Activated CD4-positive, alpha-beta T cell treated with anti-CD3 and anti-CD28 coated beads, Interleukin-2, amount 50 U/mL, for 16 hours (primary cell): Measurements from ENCODE around the gene TRIP6.

Experiments
- DNase-seq: peaks from one replicate; pipeline ENCODE4 v3.0.0-alpha.2; 2020

TRIP6 gene

DNA sequence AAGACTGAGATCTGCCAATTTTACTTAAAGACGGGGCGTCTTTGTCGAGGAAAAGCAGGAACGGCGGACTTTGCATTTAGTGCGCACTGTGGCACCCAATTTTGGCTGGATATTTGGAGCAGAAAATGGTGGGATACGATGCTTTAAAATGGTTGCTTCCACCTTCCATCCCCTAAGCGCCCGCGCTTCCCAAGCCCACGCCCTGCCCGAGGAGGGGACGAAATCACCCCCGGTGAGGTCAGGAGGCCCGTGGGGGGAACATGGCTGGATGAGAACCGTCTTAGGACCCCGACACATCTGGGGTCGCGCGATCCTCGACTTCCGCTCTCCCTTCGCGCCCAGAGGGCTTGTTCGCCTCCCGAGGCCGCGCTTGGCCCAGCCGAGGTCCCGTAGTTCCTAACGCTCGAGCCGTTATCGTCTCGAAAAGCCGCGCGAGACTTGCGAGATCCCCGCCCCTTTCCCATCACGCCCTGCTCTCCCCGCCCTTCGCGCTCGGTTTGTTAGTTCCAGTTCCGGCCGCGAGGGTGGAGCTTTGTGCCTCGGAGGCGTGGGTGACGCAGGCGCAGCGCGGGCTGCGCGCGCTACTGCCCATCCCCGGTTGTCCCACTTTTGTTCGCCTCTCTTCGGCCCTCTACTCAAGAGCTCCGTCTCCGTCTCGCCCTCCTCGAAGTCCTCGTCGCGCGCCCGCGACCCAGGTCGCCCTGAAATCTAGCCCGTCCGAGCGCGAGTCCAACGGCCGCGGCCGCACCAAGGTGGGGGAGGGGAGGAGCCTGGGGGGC, 7.6 kb downstream of the TRIP6 start, which contains the start of gene SRRT:
TSS of gene SRRT (plus strand) at position 527 of the 779 bp plus-strand sequence. CDS start 488 bp downstream, outside the sequence.
- DNase-seq: peak; percentile 99

DNA sequence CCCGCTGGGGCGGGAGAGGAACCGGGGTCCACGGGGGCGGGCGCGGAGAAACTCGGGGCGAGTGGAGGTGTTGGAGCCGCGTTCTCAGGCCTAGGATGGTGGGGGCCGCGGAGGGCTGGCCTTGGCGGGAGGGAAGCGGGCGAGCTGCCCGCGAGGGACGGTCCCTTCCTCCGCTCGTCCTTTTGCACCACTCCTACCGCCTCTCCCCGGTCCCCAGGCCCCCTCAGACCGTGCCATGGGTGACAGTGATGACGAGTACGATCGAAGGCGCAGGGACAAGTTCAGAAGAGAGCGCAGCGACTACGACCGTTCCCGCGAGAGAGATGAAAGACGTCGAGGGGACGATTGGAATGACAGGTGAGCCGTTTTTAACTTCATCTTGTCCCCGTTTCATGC, 8.2 kb downstream of the TRIP6 start:
- peak; percentile 35 for DNase-seq

DNA sequence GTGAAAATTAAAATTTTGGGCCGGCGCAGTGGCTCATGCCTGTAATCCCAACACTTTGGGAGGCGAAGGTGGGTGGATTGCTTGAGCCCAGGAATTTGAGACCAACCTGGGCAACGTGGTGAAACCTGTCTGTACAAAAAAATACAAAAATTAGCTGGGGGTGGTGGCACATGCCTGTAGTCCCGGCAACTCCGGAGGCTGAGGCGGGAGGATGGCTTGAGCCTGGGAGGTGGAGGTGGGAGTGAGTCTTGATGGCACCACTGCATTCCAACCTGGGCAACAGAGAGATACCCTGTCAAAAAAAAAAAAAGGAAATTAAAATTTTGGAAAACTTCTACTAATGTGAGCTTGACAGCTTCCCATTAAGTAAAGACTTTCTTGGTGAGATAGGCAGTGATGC, 10.8 kb downstream of the TRIP6 start:
- no peak for DNase-seq

DNA sequence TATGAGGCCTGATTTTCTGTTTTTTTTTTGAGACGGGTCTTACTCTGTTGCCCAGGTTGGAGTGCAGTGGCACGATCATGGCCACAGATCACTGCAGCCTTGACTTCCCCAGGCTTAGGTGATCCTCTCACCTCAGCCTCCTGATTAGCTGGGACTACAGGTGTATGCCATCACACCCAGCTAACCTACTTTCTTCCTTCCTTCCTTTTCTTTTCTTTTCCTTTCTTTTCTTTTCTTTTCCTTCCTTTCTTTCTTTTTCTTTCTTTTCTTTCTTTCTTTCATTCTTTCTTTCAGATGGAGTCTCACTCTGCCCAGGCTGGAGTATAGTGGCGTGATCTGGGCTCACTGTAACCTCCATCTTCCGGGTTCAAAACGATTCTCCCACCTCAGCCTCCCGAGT, 11.5 kb downstream of the TRIP6 start:
- no peak for DNase-seq

DNA sequence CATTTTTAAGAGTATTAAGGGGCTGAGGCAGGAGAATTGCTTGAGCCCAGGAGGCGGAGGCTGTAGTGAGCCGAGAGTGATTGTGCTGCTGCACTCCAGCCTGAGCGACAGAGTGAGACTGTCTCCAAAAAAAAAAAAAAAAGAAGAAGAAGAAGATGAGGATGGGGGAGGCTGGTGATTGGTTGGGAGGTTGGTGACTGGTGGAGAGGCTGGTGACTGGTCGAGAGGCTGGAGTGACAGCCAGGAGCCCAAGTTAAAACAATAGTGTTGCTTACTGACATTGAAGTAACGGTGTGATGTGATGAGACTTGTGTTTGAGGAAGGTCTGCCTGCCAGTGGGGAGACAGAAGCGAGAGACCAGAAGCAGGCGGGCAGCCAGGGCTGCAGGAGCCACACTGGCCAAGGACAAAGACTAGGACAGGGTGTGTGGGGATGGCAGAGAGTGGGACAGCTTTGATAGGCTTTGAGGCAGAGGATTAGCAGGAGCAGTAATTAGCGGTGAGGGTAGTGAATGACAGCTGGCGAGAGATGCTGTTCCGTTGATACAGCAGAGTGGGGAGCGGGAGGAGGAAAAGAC, 12.6 kb downstream of the TRIP6 start:
- no peak for DNase-seq

DNA sequence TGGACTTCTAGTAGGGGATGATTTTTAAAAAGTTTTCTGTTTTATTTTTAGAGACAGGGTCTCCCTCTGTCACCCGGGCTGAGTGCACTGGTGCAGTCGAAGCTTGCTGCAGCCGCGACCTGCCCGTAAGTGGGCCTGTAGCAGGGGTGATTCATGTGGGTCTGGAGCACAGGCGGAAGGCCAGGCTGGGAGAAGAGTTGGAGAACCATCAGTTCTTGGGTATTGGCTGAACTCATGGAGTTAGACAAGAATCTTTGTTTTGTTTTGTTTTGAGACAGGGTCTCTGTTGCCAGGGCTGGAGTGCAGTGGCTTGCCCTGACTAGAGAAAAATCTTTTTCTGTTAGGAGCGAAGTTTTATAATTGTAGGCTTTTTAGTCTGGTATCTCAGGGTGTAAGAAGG, 13.5 kb downstream of the TRIP6 start:
- DNase-seq: no peak

DNA sequence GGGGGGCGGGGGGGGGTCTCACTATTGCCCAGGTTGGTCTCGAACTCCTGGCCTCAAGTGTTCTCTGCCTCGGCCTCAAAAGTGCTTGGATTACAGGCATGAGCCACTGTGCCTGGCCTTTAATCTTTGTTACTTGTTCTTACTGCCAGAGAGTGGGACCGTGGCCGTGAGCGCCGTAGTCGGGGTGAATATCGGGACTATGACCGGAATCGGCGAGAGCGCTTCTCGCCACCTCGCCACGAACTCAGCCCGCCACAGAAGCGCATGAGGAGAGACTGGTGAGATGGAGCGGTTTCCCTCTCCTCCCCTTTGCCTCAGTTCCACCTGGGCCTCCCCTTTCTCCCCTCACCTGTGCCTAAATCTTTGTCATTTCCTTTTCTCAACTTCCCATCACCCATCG, 13.9 kb downstream of the TRIP6 start:
- DNase-seq: no peak

DNA sequence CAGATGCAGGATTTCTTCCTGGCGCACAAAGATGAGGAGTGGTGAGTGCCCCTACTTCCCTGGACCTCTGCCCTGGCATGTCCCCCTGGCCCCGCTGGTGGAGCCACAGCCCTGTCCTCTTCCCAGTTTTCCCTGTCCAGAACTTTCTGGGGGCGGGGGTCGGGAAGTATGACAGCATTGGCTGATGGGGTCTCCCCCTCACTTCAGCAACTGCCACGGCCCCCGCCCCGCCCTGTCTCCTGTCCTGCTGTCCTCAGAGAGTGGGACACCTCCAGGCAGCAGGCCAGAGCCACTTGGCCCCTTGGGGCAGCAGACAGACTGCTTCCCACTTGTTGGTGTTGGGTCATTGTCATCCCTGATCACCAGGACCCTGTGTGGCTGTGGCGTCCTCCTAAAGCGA, 15.0 kb downstream of the TRIP6 start:
- no peak for DNase-seq

DNA sequence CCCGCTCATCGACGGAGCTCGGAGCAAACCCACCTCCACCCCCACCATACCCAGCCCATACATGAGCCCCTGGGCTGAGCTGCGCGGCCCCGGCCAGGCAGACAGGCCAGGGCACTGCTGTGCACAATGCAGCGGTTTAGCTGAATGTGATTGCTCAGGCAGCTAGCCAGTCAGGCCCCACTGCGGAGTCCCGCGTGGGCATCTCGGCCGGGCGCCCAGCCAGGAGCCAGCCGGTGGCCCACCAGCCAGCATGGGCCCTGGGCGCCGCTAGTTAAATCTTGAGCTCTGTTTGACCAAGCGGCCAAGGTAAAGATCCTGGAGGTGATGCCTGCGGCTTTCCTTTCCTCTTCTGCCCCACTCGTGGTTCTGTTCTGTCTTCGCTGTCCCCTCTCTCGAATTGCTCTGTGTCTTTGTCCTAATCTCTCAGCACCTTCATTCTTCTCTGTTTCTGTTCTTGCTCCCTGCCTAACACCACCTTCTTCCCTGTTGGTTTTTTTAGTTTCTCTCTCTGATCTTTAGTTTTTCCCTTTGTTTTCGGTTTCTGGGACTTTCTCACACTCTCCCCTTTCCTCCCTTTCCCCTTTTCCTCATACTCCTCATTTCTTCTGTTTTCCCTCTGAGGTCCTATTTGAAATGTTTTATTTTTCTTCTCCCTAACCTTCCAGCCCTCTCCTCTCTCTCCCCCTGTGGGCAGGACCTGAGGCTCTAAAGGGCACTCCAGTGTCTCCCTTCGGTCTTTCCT, 15.8 kb downstream of the TRIP6 start:
- DNase-seq: no peak

DNA sequence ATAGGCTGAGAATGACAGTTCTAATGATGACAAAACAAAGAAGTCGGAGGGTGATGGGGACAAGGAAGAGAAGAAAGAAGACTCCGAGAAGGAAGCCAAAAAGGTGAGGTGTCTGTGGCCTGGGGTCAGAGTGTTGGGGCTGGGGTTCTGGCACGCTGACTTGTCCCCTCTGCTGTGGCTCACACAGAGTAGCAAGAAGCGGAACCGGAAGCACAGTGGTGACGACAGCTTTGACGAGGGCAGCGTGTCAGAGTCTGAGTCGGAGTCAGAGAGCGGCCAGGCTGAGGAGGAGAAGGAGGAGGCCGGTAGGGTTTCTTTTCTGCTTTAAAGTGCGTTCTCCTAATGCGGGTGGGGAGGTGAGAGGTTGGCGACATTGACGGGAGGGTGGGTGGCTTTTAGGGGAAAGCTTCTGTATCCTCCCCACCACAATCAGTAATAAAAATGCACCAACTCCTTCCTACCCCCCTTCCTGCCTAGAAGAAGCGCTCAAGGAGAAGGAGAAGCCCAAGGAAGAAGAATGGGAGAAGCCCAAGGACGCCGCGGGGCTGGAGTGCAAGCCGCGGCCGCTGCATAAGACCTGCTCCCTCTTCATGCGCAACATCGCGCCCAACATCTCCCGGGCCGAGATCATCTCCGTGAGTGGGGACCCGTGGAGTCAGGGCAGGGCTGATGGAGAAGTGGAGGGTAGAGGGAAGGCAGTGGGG, 17.7 kb downstream of the TRIP6 start:
- DNase-seq: peak; percentile 41

DNA sequence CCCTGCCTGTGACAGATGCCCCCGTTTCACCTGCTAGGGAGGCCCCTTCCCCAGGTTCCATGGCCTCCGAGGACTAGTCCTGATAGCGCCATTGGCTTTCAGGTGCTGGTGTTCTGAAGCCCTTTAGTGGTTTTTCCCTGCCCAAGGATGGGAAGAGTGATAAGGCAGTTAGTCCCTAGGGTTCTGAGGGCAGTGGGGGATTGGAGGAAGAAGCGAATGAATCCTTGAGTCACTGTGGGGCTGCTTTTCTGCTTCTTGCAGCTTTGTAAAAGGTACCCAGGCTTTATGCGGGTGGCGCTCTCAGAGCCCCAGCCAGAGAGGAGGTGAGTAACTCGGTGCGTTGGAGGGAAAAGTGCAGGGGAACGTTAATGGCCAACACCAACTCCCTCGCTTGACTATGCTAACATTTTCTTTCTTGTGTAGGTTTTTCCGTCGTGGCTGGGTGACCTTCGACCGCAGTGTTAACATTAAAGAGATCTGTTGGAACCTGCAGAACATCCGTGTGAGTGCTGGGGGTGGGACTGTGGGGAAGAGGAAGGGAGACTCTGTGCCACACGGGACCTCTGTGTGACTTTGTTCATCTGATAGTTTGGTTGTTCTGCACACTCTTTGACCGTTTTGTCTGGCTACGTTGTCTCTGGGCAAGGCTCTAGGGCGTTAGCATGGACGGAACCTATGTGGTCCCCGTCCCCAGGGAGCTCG, 18.4 kb downstream of the TRIP6 start:
- no peak for DNase-seq

DNA sequence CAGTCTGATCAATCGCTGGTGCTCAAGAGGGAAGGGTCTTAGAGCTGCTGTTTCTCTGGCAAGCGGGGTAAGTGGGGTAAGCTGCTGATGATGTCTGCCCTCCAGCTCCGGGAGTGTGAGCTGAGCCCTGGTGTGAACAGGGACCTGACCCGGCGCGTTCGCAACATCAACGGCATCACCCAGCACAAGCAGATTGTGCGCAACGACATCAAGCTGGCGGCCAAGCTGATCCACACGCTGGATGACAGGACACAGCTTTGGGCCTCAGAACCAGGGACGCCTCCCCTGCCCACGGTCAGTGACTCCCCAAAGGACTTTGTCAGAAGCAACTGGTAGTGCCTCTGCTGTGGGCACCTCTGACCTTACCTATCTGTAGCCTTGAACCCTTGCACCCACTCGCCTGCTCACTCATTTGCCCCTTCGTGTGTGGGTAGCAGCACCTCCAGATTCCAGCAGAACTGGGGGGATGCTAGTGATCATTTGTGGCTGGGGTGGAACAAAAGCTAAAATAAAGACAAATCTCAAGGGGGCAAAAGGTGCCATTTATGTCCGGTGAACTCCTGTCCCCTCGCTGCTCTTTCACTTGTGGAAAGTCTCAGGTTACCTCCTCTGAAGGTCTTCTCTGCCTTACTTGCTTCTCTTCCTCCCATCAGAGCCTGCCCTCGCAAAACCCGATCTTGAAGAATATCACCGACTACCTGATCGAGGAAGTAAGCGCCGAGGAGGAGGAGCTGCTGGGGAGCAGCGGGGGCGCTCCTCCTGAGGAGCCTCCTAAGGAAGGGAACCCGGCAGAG, 19.2 kb downstream of the TRIP6 start:
- no peak for DNase-seq

DNA sequence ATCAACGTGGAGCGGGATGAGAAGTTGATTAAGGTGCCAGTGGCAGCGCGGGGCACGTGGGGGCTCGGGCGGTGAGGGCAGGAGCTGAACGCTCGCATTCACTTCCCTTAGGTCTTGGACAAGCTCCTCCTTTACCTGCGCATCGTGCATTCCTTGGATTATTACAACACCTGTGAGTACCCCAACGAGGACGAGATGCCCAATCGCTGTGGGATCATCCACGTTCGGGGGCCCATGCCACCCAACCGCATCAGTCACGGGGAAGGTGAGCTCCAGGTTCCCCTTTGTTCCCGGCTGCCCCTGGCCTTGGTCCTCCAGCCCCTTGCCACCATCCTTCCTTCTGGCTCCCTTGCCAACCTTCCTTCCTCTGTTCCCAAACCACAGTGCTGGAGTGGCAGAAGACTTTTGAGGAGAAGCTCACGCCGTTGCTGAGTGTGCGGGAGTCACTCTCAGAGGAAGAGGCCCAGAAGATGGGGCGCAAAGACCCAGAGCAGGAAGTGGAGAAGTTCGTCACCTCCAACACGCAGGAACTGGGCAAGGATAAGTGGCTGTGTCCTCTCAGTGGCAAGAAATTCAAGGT, 19.8 kb downstream of the TRIP6 start:
- DNase-seq: no peak

DNA sequence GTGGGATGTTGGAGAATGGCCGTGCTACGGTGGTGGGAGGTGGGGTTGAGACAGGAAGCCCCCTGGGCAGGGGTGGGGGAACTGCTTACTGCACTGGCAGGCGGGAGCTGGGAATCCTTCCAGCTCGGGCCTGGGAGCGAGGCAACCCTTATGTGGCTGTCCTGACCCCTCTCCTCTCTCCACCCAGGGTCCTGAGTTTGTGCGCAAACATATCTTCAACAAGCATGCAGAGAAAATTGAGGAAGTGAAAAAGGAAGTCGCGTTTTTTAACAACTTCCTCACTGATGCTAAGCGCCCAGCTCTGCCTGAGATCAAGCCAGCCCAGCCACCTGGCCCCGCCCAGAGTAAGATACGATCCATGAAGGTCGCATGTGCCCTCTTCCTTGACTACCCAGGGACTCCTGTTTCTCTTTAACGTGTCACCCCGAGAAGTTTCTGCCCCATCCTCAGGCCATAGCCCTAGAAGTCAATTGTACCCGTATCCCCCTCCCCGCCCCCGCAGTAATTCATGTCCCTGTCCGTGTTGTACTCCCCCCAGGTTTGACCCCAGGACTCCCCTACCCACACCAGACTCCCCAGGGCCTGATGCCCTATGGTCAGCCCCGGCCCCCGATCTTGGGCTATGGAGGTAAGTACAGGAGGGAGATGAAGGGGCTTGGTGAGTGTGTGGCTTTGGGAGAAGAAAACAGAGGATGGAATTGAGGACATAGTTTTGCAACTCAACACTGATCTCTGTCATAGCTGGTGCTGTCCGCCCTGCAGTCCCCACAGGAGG, 20.5 kb downstream of the TRIP6 start:
- peak; percentile 76 for DNase-seq

DNA sequence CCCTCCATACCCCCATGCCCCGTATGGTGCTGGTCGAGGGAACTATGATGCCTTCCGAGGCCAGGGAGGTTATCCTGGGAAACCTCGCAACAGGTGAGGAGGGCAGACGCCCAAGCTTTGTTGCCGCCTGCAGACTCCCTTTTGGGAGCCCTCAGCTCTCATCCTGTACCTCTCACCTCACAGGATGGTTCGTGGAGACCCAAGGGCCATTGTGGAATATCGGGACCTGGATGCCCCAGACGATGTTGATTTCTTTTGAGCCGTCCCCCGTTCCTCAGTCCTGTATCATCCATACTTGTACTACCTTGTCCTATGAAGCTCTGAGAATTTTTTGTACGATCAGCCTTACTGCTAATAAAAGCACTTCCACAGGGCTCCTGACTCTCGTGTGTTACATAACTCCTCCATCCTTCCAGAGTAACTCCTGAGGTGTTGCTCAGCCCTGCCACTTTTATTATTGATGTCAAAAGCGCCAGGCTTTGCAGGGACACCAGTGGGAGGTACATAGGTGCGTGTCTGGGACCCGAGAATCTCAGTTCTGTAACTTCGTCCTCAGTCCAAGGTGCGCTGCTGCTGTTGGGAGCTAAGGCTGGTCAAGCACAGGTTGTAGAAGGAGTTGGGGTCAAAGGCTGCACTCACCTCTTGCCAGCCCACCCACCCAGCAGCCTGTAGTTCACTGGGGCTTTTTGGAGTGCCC, 21.3 kb downstream of the TRIP6 start:
- no peak for DNase-seq

DNA sequence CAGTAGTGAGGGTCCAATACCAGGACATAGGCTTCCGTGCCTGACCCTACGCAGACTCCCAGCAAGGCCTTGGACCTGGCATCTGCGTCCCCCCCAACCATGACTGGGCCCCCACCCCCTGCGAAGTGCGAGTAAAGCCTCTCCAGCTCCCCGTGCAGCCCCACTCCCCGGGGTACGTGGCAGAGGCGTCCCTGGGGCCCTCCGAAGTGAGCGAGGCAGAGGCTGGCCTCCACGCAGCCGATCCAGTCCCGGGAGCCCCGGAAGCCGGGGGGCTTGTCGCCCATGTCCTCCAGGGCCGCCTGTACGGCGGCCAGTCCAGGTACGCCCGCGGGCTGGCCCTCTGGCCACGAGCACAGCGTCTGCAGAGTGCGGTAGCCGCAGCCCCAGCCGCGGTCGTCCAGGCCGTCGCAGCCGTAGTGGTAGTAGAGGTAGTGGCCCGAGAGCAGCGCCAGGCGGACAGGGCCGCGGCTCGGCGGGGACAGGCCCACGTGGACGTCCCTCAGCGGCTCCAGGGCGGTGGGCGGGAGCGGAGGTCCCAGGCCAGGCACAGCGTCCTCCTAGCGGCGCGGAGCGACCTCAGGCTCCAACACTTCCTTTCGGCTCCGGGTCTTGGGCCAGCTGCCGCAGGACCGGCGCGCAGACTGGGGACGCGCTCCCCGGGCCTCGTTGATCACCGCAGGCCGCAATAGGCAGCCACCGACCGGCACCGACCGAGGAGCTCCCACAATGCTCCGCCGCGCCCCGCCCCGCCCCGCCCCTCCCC, 22.0 kb downstream of the TRIP6 start, which contains the start of gene UFSP1:
TSS of gene UFSP1 (minus strand) at position 728 of the 763 bp plus-strand sequence. CDS start at position 284, 444 bp downstream.
- no peak for DNase-seq

DNA sequence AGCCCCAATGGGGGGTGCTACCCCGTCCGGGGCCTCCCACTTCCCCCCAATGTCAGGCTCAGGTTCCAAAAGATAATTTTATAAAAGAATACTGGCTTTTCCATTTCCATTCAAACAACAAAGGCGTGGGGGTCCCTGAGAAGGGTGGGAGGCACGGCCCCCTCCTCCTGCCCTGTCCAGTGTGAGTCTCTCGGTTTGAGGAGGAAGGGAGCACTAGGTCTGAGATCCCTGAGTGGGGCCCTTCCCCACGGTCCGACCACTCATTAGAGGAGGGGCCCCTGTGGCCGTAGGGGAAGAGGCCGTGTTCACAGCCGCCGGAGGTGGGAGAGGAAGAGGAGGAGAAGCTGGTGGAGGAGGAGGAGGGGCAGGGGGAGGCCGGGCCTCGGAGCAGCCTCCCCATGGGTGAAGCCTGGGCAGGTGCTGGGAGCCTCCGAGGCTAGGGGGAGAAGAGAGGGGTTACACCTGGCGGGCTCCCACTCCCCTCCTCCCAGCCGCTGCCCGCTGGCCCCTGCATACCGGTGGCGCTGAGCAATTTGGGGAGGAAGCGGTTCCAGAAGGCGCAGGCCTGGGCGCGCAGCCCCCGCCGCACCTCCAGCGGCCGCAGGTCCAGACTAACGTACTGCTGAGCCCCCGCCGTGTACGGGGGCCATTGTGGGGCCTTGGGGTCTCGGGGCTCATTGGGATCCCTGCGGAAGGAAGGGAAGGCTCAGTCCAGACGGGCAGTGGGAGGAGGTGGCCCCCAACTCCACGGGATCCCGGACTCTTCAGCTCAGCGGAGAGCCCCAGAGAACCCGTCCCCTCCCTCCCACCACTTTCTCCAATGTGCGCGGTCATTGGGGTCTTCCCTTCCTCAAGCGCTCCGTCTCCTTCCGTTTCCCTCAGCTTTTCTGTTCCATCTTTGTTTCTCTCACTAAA, 23.7 kb downstream of the TRIP6 start:
- DNase-seq: no peak
